GM21447 (cell line): ENCODE results near the gene NOTO.
"Not testable (repeated sequence)": the region's sequence is repeated elsewhere in the genome, so short reads cannot be mapped to it uniquely, and the experiment has no call there.

Experiments used
- ATAC-seq: cut with Tn5 transposase; IDR thresholded peaks from one replicate; pipeline ENCODE4 v1.9.1; 2021; ENCODE audit not compliant: unreplicated experiment

Gene NOTO

GRCh38 chr2:73197579-73197978 is 4.8 kb upstream of the NOTO start:
- ATAC-seq: no peak

- ATAC-seq: not testable (repeated sequence)
Measured at GRCh38 chr2:73200281-73200680, 2.1 kb upstream of the NOTO start.

DNA sequence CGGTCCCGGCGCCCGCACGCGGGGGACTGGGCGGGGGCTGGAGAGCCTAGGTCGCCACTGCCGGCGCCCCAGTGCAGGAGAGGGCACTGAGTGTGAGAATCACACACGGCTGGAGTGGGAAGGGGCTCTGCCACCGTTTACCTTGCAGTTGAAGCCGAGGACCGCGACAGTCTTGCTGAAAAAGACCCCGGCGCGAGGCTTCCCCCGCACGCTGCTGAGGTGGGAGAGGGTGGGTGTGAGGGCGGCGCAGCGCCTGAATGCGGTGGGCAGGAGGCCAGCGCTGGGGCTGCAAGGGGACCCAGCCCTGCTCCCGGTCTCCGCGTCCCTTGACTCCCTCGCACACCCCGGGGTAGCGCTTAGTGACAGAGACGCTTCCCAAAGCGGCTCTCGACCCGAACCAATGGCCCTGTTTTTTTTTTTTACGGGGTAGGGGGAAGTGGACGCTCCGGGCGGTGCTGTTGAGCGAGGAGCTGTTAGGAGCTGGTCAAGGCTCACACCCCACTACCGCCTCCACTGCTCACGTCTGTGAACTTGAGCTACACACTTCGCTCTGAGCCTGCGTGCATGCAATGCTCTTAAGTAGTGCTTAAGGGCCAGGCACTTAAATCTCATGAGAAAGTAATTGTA is 794 bp downstream of the NOTO start:
- ATAC-seq: no peak

DNA sequence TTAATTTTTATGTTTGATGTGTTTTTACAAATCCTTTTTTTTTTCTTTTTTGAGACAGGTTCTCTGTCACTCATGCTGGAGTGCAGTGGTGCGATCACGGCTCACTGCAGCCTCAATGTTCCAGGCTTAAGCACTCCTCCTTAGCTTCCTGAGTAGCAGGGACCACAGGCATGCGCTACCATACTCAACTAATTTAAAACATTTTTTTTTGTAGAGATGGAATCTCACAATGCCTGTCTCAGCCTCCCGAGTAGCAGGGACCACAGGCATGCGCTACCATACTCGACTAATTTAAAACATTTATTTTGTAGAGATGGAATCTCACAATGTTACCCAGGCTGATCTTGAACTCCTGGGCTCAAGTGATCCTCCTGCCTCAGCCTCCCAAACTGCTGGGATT is 3.2 kb downstream of the NOTO start:
- no peak for ATAC-seq

DNA sequence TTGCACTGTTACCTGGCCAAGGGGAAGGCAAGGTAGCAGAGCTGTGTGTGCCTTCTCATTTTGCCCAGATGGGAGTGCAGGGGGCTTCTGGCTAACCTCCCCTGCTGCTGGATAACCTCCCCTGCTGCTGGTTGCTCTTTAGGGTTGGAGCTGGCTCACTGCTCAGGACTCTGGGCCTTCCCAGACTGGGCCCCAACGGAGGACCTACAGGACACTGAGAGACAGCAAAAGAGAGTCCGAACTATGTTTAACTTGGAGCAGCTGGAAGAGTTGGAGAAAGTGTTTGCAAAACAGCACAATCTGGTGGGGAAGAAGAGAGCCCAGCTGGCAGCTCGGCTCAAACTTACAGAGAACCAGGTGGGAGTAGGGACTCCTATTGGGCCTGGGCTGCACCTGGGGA is 5.9 kb downstream of the NOTO start:
- no peak for ATAC-seq

GRCh38 chr2:73210019-73210418 is 7.6 kb downstream of the NOTO start:
- ATAC-seq: no peak

DNA sequence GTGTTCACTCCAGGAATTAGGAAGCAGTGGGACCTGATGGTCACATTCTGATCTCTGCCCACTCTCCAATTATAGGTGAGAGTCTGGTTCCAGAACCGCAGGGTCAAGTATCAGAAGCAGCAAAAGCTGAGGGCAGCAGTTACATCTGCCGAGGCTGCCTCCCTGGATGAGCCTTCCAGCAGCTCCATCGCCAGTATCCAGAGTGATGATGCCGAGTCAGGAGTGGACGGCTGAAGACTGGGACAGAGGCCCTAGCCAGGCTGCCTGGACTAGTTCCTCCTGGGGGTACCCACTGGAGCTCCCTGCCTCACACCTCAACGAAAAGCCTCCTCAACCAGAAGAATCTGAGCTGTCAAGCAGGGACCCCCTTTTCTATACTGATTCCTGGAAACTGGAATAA is 8.3 kb downstream of the NOTO start:
- ATAC-seq: no peak

DNA sequence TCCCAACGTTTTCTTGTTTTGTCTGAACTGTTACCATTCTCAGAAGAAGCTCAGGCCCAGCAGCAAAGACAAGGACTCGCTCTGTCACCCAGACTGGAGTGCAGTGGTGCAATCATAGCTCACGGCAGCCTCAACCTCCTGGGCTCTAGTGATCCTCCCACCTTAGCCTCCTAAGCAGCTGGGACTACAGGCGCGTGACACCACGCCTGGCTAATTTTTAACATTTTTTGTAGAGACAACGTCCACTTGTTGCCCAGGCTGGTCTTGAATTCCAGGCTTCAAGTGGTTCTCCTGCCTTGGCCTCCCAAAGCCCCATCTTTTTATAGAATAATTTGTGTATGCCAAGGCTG is 9.7 kb downstream of the NOTO start:
- no peak for ATAC-seq

DNA sequence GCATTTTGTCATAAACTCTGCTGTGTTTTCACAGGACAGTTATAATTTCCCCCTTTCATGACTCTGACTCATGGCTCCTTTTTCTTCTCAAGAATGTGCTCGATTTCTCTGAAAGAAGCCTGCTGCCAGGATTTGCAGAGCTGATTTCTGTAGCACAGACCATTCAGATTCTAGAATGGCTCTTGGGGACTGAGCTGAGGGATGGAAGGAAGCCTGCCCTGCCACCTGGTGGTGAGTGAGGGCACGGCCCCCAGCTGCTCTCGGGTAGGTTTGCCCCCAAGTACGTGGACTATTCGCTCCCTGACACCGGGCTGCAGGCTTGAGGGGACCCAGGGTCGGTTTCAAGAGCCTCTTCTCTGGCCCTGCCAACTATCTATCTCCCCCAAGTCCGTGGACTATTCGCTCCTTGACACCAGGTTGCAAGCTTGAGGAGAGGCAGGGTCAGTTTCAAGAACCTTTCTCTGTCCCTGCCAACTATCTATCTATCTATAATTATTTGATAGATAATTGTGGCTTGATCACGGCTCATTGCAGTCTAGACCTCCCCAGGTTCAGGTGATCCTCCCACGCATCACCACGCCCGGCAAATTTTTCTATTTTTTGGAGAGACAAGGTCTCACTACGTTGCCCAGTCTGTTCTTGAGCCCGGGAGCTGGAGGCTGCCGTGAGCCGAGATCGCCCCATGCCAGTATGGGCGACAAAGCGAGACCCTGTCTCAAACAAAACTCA is 10.2 kb downstream of the NOTO start:
- peak; percentile 56 for ATAC-seq

DNA sequence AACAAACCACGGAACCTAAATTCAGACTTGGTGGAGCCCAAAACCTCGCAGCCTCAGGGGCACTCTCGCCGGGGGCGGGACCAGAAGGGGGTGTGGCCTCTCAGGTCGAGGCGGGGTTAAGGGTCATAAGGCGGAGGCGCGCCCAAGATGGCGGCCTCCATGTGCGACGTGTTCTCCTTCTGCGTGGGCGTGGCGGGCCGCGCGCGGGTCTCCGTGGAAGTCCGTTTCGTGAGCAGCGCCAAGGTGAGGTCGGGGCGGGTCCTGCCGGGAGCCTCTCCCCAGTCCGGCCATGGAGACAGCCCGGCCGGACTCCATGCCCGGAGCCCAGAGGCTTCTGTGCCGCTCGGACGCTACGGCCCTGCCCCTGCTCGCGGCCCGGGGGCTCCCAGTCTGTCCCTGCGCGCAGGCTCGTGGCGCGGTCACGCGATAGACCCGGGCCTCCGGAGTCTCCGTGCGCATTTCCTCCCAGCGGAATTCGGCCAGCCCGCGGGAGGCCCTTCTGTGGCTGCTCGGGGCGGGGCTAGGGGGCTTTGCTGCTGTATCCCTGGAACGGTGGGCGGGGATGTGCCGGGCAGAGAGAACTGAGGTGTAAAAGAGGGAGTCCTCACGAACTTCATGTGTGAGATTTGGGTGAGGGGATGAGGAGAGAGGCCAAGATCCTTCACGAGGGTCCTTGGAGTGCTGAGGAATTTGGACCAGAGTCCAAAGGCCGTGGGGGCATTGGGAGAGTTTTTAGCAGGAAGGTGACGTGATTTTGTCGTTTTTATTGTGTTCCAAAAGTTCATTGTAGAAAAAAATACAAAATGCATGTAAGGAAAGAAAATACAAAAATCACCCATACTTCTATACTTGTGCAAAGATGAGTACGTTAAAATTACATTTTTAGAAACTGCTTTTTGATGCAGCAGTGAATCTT is 12.0 kb downstream of the NOTO start, which contains the start of gene SMYD5:
Gene SMYD5, plus strand, starts transcription at position 126 of the 916 bp plus-strand sequence. Its CDS starts 22 bp downstream, at position 148.
- peak; percentile 95 for ATAC-seq

GRCh38 chr2:73215254-73215653 is 12.9 kb downstream of the NOTO start:
- ATAC-seq: no peak

GRCh38 chr2:73217160-73217559 is 14.8 kb downstream of the NOTO start:
- ATAC-seq: no peak

DNA sequence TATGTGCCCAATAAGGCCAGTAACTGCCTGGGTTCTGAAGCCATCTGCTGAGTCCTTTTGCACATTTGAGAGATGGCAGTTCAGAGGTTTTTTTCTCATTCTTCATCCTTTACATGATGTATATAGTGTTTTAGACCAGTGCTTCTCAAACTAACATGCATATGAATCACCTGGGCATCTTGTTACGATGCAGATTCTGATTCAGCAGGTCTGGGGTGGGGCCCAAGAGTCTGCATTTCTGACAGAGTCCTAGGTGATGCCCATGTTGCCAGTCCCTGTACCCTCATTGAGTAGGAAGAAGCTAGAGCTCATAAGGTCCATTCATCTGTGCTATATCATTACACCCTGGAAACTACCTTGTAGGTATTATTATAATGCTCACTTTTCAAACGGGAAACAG is 15.5 kb downstream of the NOTO start:
- no peak for ATAC-seq

GRCh38 chr2:73218298-73218697 is 15.9 kb downstream of the NOTO start:
- no peak for ATAC-seq

DNA sequence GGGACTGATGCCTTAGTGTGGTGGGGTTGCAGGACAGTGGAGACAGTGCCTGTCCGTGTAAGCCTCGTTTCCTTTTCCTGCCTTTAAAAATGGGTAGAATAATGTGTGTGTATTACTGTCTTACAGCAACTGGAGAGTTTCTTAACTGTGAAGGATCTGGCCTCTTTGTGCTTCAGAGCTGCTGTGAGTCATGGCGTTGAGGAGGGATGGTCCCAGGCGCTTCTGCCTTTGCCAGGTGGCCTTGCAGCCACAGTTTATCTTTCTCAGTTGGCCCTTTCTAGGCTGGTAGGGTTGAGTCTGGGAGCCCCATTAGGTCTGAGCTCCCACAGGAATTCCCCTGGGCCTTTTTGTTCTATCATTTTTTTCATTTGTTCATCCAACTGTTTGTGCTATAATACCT is 21.4 kb downstream of the NOTO start:
- no peak for ATAC-seq

DNA sequence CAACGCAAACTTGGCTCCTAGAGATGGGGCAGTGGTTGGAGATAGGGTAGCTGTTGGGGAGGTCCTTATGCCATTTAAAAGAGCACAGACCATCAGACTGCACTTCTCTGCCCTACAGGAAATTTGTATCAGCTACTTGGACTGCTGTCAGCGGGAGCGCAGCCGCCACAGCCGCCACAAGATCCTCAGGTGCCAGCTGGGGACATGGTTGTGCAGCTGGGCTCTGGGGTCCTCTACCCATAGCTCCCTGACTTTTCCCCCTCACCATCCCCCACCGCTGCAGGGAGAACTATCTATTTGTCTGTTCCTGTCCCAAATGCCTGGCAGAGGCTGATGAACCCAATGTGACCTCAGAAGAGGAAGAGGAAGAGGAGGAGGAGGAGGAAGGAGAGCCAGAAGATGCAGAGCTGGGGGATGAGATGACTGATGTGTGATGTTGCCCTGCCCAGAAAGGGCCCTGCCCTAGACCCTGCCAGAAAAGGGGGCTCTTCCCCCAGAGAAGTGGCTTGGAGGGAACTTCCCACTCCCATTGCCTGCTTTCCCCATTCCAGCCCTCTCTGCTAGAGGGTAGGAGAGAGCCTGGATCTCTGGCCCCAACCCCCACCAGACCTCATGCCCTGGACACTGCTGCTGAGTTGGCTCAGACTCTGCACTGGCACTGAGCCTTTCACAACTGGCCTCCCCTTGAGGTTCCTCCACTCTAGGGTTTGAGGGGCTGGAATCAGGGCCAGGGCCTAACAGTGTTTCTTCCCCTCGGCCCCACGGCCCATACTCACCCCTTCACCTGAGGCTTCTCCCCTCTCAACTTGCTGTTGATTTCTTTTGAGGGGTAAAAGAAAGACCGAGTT is 23.4 kb downstream of the NOTO start:
- no peak for ATAC-seq

GRCh38 chr2:73227086-73227485 is 24.7 kb downstream of the NOTO start:
- ATAC-seq: no peak

- ATAC-seq: no peak
Measured at GRCh38 chr2:73228631-73229030, 26.3 kb downstream of the NOTO start.

DNA sequence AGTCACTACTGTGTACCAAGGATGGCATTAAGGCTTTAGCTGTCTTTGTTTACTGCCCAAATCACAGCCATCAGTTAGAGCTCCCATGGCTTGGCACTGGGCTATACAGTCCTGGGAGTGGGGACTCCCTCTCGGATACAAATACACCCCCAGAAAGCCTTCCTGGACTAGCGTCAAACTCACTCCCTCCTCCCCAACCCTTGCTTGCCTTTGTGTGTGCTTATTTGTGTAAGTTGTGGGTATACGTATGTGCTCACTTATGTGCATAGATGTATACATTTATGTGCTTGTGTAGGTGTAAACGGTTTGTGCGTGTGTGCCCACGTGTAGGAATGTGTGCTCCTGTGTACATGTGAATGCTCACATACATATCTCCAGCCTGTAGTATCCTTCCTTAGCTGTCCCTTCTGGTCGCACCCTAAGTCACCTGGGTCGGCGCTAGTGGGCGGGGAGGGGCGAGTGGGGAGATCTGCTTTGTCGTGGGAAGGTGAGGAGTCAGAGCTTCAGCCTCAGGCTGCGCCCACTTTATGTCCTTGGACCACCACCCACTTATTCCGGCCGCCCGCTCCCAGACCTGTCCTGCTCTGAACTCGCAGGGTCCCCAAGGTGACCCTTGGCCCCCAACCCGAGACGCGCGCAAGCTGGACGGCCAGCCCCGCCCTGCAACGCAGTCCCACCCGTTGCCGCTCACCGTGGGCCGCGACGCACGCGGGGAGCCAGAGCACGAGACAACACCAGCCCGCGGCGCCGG is 30.2 kb downstream of the NOTO start:
- ATAC-seq: no peak
